ENCODE results near the gene ANKRD44.

The ANKRD44 gene

DNA sequence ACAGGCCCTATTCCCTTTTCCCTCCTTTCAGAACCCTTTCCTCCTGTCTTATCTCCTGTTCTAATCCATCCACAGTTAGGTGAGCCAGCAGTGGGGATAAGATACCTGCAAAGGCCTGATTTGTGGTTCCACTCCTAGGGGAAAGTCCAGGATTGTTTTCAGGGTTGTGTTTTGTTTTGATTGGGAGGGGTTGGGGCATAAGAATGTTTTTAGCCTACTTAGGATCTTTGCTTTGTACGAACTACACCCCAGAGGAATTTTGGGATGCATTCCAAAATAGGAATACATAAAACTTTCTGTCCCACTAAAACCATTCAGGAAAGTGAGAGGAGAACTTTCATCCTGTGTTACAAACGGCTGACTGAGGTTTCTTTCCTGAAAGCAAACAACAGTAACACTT, 233.2 kb downstream of the ANKRD44 start:
- no peak for TF ChIP-seq CTCF (IDR thresholded peaks at IDR 0.05; ENCODE audit: control extremely low read depth, extremely low read depth, low read depth, missing control alignments)
- ChIA-PET CTCF (no interaction called here), POLR2A (no interaction called here)
- DNase-seq (ENCODE audit: extremely low spot score): no peak

DNA sequence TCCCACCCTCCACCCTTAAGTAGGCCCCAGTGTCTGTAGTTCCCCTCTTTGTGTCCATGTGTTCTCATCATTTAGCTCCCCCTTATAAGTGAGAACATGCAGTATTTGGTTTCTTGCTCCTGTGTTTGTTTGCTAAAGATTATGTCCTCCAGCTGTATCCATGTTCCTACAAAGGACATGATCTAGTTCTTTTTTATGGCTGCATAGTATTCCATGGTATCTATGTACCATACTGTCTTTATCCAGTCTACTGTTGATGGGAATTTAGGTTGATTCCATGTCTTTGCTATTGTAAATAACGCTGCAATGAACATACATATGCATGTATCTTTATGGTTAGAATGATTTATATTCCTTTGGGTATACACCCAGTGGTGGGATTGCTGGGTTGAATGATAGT, 233.9 kb downstream of the ANKRD44 start:
- no peak for DNase-seq (ENCODE audit: extremely low spot score)
- ChIA-PET CTCF (interaction anchor here (1.3 to 2.8 kb wide), 3 partner anchors 10 to 19 kb away, joined by 4 to 11 read pairs (median 4); no protein-coding TSS in a partner anchor), POLR2A (no interaction called here)
- TF ChIP-seq CTCF (IDR thresholded peaks at IDR 0.05; ENCODE audit: control extremely low read depth, extremely low read depth, low read depth, missing control alignments): no peak

DNA sequence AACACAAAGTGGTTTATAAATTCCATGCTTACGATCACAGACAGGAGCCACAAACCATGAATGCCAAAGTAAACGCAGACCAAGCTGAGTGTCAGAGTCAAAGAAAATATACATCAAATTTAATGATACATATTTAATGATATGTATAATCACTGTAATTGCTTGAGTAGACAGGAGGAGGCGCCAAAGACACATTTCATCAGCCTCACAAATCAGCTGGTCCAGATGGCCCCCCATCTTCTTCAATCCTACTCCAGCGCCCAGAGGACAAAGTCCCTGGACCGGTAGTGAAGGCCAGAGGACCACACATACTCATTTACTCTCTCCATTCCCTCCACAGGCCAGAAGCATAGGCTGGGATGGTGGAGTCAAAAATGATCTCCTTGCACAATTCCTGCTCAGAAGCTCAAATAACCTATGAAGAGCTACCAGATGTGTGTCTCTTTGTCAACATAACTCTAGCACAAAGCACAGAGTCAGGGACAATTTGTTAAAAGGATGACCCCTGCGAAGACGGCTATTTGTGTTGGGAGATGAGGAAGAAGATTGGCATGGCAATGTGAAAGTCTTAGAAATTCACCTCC, 234.7 kb downstream of the ANKRD44 start:
- ChIA-PET POLR2A (no interaction called here), CTCF (interaction anchor here (1.3 to 2.8 kb wide), 5 partner anchors 11 to 34 kb away, joined by 3 to 11 read pairs (median 4); no protein-coding TSS in a partner anchor)
- TF ChIP-seq CTCF (IDR thresholded peaks at IDR 0.05; ENCODE audit: control extremely low read depth, extremely low read depth, low read depth, missing control alignments): no peak
- DNase-seq (ENCODE audit: extremely low spot score): no peak

DNA sequence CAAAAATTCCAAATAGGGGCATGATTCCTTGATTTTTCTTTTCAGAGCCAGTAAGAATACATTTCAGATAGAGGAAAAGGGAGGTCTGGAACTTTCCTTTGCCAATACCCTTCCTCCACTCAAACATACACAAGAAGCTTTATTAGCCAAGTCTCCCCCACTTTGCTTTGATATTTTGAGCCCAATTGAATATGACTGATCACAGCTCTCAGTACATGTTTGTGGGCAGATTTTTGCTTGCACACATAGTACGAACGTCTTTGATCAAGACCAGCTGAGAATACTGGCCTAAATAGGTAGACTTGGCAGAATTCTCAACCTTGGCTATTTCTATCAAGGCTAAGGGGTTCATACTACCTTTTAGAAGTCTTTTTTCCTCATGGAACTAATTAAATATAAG, 235.3 kb downstream of the ANKRD44 start:
- ChIA-PET POLR2A (no interaction called here), CTCF (interaction anchor here (1.3 to 2.8 kb wide), 4 partner anchors 11 to 34 kb away, joined by 3 to 11 read pairs (median 4); no protein-coding TSS in a partner anchor)
- no peak for TF ChIP-seq CTCF (IDR thresholded peaks at IDR 0.05; ENCODE audit: control extremely low read depth, extremely low read depth, low read depth, missing control alignments)
- no peak for DNase-seq (ENCODE audit: extremely low spot score)

DNA sequence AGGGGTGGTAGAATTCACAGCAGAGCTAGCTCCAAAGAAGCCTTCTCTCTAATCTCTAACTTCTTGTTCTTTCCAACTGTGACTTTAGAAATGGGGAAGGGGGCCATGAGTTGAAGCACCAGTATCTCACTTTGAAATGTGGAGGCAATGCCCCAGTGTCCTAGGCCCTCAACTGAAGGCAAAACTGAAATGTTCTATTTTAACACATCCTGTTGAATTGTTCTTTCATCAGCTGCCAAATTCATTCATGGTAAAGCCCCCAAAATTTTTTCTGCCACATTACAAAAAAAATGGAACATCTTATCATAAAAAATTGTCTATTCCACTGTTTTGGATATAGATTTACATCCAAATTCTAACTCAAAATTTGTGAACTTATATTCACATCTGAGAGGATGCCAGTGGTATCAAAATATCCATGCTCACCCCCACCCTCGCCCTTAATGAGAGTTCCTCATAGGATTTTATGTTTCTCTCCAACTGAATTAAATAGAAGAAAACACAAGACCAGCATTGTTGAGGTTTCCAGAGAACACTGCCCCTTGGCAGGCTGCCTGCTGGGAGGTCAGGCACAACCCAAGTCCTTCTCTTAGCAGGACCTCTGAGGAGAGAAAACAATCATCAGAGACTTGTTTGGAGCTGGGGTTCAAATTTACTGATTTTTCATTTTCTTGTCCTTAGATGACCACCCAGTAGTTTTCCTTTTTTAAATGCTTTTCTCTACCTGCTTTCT, 236.7 kb downstream of the ANKRD44 start:
- POLR2A ChIA-PET: no interaction called here
- TF ChIP-seq CTCF (IDR thresholded peaks at IDR 0.05; ENCODE audit: control extremely low read depth, extremely low read depth, low read depth, missing control alignments): no peak
- CTCF ChIA-PET: interaction anchor here (2.2 kb wide), 1 partner anchor 40 kb away, joined by 6 read pairs; no protein-coding TSS in a partner anchor
- no peak for DNase-seq (ENCODE audit: extremely low spot score)

DNA sequence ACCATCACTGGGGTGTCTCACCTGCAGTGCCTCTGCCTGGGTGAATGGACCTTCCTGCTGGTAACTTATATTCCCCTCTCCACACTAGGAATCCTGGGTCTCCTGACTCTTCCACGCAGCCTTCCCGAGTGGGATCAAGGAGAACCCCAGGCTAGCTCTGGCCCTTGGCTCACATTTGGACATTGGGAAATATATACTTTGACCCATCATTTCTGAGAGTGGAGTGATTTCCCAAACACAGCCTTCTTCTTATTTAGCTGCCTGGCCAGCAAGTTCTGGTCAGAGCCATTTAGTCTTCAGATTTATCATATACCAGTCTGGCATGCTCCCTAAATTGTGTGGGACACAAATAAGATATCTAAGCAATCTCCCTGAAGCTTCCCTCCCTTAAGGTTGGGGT, 237.3 kb downstream of the ANKRD44 start:
- no peak for TF ChIP-seq CTCF (IDR thresholded peaks at IDR 0.05; ENCODE audit: control extremely low read depth, extremely low read depth, low read depth, missing control alignments)
- POLR2A ChIA-PET: no interaction called here
- no peak for DNase-seq (ENCODE audit: extremely low spot score)
- CTCF ChIA-PET: interaction anchor here (2.2 kb wide), 1 partner anchor 40 kb away, joined by 6 read pairs; no protein-coding TSS in a partner anchor
